ENCODE data around the gene ROCK1. TPM values are rescaled to one million over a fixed set of nuclear protein-coding genes. Genes with fewer than 3 reads are reported as not detected.

Gene ROCK1
- total RNA-seq, 4 donors from 2014 or later: 40.6 to 111 (median 54.9) TPM

- Histone ChIP-seq H3K36me3 (no peaks in the 10 kb centered on the region), H3K4me3 (no peak overlapping the region), H3K4me1 (no peaks in the 10 kb centered on the region), H3K9me3 (no peaks in the 10 kb centered on the region), H3K27ac (no peak overlapping the region), H3K27me3 (no peaks in the 10 kb centered on the region)
- no peak for DNase-seq
- no peak for TF ChIP-seq POLR2A (IDR thresholded peaks at IDR 0.05)
- TF ChIP-seq, protein P1, sequence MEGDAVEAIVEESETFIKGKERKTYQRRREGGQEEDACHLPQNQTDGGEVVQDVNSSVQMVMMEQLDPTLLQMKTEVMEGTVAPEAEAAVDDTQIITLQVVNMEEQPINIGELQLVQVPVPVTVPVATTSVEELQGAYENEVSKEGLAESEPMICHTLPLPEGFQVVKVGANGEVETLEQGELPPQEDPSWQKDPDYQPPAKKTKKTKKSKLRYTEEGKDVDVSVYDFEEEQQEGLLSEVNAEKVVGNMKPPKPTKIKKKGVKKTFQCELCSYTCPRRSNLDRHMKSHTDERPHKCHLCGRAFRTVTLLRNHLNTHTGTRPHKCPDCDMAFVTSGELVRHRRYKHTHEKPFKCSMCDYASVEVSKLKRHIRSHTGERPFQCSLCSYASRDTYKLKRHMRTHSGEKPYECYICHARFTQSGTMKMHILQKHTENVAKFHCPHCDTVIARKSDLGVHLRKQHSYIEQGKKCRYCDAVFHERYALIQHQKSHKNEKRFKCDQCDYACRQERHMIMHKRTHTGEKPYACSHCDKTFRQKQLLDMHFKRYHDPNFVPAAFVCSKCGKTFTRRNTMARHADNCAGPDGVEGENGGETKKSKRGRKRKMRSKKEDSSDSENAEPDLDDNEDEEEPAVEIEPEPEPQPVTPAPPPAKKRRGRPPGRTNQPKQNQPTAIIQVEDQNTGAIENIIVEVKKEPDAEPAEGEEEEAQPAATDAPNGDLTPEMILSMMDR (IDR thresholded peaks at IDR 0.05): peak in 4 of 6 experiments; percentile 25 to 68 (median 48)
Observed at GRCh38 chr18:21134895-21135294, 23.3 kb upstream of the ROCK1 start.

GRCh38 chr18:21132398-21132918, 20.8 kb upstream of the ROCK1 start:
- Histone ChIP-seq H3K27ac (no peak overlapping the region), H3K4me3 (no peak overlapping the region), H3K36me3 (no peaks in the 10 kb centered on the region), H3K4me1 (no peaks in the 10 kb centered on the region), H3K9me3 (no peaks in the 10 kb centered on the region), H3K27me3 (no peaks in the 10 kb centered on the region)
- TF ChIP-seq POLR2A (IDR thresholded peaks at IDR 0.05): no peak
- TF ChIP-seq, protein P1 (IDR thresholded peaks at IDR 0.05): no peak
- DNase-seq: no peak

- Histone ChIP-seq H3K27me3 (no peaks in the 10 kb centered on the region), H3K27ac (no peak overlapping the region), H3K9me3 (no peaks in the 10 kb centered on the region), H3K36me3 (no peaks in the 10 kb centered on the region), H3K4me3 (no peak overlapping the region), H3K4me1 (no peaks in the 10 kb centered on the region)
- TF ChIP-seq, protein P1 (IDR thresholded peaks at IDR 0.05): no peak
- no peak for TF ChIP-seq POLR2A (IDR thresholded peaks at IDR 0.05)
- DNase-seq: no peak
Observed at GRCh38 chr18:21131698-21132227, 20.1 kb upstream of the ROCK1 start.

DNA sequence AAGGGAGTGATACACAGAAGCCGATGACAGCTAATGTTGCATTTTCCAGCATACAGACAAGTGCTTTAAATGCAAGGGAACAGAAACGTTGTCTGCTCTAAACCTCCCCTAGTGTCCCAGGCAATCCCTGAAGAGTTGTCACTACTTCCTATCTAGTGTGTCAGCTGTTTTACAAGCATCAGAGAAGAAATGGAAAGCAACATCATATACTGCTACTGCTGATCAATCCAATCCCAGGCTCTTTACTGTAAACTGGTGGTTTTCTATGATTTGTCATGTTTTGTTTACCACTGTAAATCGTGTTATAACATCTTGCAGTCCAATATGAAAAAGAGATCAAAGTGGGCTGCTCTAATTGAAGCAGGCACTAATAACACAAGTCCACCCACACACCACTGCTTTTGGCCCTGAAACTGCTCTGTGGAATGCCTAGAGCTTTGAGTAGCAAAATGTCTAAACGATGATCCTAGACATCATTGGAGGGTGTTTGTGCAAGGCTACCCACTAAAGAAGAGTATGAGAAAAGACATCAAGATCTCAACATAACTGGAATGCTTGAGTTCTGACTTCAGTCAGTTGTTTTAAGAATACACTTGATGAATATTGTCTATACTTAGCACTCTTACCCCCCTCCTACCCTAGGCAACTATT, 18.1 kb upstream of the ROCK1 start:
- no peaks in the 10 kb centered on the region for H3K36me3 ChIP-seq
- H3K4me1 ChIP-seq: no peaks in the 10 kb centered on the region
- no peak for TF ChIP-seq POLR2A (IDR thresholded peaks at IDR 0.05)
- TF ChIP-seq, protein P1 (IDR thresholded peaks at IDR 0.05): no peak
- DNase-seq: no peak
- no peak overlapping the region for H3K4me3 ChIP-seq
- no peak overlapping the region for H3K27ac ChIP-seq
- no peaks in the 10 kb centered on the region for H3K27me3 ChIP-seq
- no peaks in the 10 kb centered on the region for H3K9me3 ChIP-seq

- no peak for DNase-seq
- Histone ChIP-seq H3K27ac (no peak overlapping the region), H3K9me3 (no peaks in the 10 kb centered on the region), H3K27me3 (no peaks in the 10 kb centered on the region), H3K4me3 (no peak overlapping the region), H3K36me3 (no peaks in the 10 kb centered on the region), H3K4me1 (no peaks in the 10 kb centered on the region)
- no peak for TF ChIP-seq POLR2A (IDR thresholded peaks at IDR 0.05)
- TF ChIP-seq, protein P1 (IDR thresholded peaks at IDR 0.05): no peak
Observed at GRCh38 chr18:21123290-21123926, 11.8 kb upstream of the ROCK1 start.

All from Peyer's patch (tissue), 4 donors.